Right atrium auricular region (tissue), 2 donors: Measurements from ENCODE around the gene SH2D2A. TPM values are rescaled to one million over a fixed set of nuclear protein-coding genes. Genes with fewer than 3 reads are reported as not detected.
A peak's percentile ranks its signal among the peaks of the same experiment; 100 is the strongest.

ENCODE experiments used
- DNase-seq: peaks from one replicate; pipeline ENCODE4 v3.0.0-alpha.2; 2019; ENCODE audit warnings: low spot score
- H3K27ac ChIP-seq, 2 donors: fragments of 200-600 bp; sonication (generic); 1 replicate in 1 of 2; 2 replicates in 1 of 2; pipeline ENCODE4 v1.5.1; 2016 to 2019
- H3K27me3 ChIP-seq, 2 donors: fragments of 200-600 bp; sonication (generic); one replicate each; pipeline versions ENCODE4 v1.5.1 to v1.6.0; 2017 to 2019
- H3K36me3 ChIP-seq: fragments of 200-600 bp; sonication (generic); one replicate; pipeline ENCODE4 v1.5.1; 2016
- H3K4me1 ChIP-seq, 2 donors: fragments of 200-600 bp; sonication (generic); one replicate each; pipeline versions ENCODE4 v1.5.1 to v1.6.0; 2017 to 2019
- H3K4me3 ChIP-seq, 2 donors: fragments of 200-600 bp; sonication (generic); 1 replicate in 1 of 2; 2 replicates in 1 of 2; pipeline ENCODE4 v1.5.1; 2017 to 2019; ENCODE audit warnings: mild to moderate bottlenecking in 1 of 2, moderate library complexity in 1 of 2
- H3K9me3 ChIP-seq, 2 donors: fragments of 200-600 bp; sonication (generic); one replicate each; pipeline ENCODE4 v1.5.1; 2019
- total RNA-seq, 2 donors: library from RNA; depleted of rRNA; stranded (reverse); fragments of >200 nt; gene quantifications; one replicate each; pipeline ENCODE4 v1.1.0, GENCODE V29; 2016
- TF ChIP-seq, protein P1 (sequence below), 2 donors: fragments of 200-600 bp; sonication (generic); IDR thresholded peaks; one replicate each; pipeline ENCODE4 v1.5.1; 2019; ENCODE audit warnings: antibody characterized with exemption in 2 of 2

SH2D2A gene
- total RNA-seq, 2 donors from 2014 or later = 0.30 to 0.98 TPM

DNA sequence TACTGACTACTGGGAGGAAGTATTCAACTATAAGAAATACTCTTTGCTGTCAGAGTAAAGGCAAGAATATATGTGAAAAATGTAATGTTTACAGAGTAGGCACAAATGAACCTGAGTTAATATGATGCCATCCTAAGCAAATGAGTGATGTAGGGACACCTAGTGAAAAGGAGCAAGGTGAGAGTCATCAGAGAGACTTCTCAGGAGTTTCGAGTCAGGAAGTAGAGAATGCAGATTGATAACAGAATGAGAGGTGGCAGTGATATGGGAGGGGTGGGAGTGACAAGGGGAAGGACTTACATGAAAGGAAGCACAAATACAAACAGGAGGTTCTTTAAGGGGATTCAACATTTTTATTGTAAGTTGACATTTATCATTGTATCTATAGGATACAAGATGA lies 39.1 kb downstream of the SH2D2A start:
- DNase-seq = no peak
- Histone ChIP-seq H3K4me3 (no peak overlapping the region), H3K27ac (no peak overlapping the region), H3K27me3 (no peaks in the 10 kb centered on the region), H3K4me1 (peaks cover 0 to 35% of the 10 kb centered on the region in 2 donors), H3K9me3 (no peaks in the 10 kb centered on the region), H3K36me3 (no peaks in the 10 kb centered on the region)
- TF ChIP-seq, protein P1, sequence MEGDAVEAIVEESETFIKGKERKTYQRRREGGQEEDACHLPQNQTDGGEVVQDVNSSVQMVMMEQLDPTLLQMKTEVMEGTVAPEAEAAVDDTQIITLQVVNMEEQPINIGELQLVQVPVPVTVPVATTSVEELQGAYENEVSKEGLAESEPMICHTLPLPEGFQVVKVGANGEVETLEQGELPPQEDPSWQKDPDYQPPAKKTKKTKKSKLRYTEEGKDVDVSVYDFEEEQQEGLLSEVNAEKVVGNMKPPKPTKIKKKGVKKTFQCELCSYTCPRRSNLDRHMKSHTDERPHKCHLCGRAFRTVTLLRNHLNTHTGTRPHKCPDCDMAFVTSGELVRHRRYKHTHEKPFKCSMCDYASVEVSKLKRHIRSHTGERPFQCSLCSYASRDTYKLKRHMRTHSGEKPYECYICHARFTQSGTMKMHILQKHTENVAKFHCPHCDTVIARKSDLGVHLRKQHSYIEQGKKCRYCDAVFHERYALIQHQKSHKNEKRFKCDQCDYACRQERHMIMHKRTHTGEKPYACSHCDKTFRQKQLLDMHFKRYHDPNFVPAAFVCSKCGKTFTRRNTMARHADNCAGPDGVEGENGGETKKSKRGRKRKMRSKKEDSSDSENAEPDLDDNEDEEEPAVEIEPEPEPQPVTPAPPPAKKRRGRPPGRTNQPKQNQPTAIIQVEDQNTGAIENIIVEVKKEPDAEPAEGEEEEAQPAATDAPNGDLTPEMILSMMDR (IDR thresholded peaks at IDR 0.05) = no peak

DNA sequence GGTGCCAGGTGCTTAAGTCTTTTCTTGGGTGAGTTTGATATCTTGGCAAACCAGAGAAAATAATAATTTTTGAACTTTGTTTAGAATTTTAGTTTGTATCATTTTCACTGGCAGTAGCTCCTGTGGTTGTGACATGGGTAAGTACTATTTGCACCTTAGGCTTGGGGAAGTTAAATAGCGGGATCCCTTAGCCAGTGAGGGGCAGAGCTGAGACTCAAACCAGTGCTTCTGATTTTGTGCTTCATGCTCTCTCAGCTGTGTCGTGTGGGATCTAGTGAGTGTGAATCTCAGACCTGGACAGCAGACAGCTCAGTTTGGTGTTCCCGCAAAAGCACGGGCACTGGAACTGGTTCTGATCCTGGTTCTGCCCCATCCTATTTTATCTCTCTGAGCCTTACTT lies 39.7 kb downstream of the SH2D2A start:
- H3K27ac ChIP-seq = no peak overlapping the region
- H3K9me3 ChIP-seq = no peaks in the 10 kb centered on the region
- H3K4me3 ChIP-seq = no peak overlapping the region
- H3K27me3 ChIP-seq = no peaks in the 10 kb centered on the region
- no peak for DNase-seq
- TF ChIP-seq, protein P1 (IDR thresholded peaks at IDR 0.05) = no peak
- H3K4me1 ChIP-seq = peaks cover 0 to 41% of the 10 kb centered on the region in 2 donors
- H3K36me3 ChIP-seq = no peaks in the 10 kb centered on the region

DNA sequence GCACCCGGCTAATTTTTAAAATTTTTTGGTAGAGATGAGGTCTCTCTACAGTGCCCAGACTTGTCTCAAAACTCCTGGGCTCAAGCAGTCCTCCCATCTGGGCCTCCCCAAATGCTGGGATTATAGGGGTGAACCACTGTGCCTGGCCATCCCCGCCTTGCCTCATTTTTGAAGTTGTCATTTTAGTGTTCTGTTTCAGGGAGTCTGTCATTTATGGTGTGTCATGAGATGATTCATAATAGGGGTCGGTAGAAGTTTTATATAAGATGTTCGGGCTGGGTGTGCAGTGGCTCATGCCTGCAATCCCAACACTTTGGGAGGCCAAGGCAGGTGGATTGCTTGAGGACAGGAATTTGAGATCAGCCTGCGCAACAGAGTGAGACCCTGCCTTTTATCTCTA lies 40.8 kb downstream of the SH2D2A start:
- Histone ChIP-seq H3K4me1 (peaks cover 0 to 52% of the 10 kb centered on the region in 2 donors), H3K36me3 (peaks cover 2% of the 10 kb centered on the region), H3K27me3 (no peaks in the 10 kb centered on the region), H3K27ac (no peak overlapping the region), H3K4me3 (no peak overlapping the region), H3K9me3 (no peaks in the 10 kb centered on the region)
- DNase-seq = no peak
- TF ChIP-seq, protein P1 (IDR thresholded peaks at IDR 0.05) = no peak

DNA sequence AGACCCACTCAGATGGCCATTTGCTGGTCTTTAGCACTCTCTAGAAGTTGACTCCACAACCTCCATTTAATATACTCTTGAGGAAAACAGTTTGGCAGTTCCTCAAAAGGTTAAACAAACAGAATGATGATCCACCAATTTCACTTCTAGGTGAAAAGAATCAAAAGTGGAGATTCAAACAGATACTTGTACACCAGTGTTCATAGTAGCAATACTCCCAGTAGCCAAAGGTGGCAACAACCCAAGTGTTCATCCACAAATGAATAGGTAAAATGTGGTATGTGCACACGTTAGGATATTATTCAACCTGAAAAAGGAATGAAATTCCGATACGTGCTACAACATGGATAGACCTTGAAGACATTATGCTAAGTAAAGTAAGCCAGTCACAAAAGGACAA lies 43.0 kb downstream of the SH2D2A start:
- Histone ChIP-seq H3K27ac (peak overlapping the region; percentile 21 to 59), H3K36me3 (peaks cover 7% of the 10 kb centered on the region), H3K27me3 (no peaks in the 10 kb centered on the region), H3K4me3 (no peak overlapping the region), H3K4me1 (peaks cover 0 to 72% of the 10 kb centered on the region in 2 donors), H3K9me3 (no peaks in the 10 kb centered on the region)
- TF ChIP-seq, protein P1 (IDR thresholded peaks at IDR 0.05) = no peak
- DNase-seq = no peak

DNA sequence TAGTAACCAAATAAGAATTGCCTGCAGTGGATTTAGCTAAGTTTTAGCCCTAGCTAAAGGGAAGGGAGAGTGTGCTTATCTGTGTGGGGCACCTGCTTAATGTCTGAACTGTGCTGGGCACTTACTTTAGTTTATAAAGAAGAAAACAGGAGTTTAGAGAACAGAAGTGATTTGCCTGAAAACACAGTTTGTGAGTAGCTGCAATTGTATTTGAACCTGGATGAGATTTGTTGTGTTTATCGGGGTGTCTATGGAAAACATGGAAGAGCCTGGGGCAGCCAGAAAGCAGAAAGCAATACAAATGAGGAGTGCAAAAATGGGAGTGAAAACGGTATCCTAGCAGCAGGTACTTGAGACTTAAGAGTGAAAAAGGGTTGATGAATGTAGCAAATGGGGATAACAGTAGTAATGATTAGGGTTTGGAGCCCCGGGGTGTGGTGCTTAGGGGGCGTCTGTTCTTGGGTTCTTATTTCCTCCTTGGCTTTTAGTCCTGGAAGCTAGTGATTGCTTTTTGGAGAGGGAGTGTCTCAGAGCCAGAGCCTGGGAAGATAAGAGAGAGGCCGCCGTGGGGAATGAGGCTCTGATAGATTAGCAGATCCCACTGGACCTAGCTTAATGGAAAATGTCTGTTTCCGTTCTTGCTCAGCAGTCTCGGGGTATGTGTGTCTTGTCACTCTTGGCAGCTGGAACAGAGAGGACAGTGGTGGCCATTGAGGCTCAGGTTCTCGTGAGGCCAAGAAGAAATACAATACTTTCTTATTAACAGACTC lies 43.7 kb downstream of the SH2D2A start:
- TF ChIP-seq, protein P1 (IDR thresholded peaks at IDR 0.05) = no peak
- H3K9me3 ChIP-seq = no peaks in the 10 kb centered on the region
- no peak for DNase-seq
- H3K36me3 ChIP-seq = peaks cover 7% of the 10 kb centered on the region
- no peaks in the 10 kb centered on the region for H3K27me3 ChIP-seq
- peak overlapping the region; percentile 21 to 59 for H3K27ac ChIP-seq
- H3K4me1 ChIP-seq = peaks cover 0 to 75% of the 10 kb centered on the region in 2 donors
- H3K4me3 ChIP-seq = no peak overlapping the region

DNA sequence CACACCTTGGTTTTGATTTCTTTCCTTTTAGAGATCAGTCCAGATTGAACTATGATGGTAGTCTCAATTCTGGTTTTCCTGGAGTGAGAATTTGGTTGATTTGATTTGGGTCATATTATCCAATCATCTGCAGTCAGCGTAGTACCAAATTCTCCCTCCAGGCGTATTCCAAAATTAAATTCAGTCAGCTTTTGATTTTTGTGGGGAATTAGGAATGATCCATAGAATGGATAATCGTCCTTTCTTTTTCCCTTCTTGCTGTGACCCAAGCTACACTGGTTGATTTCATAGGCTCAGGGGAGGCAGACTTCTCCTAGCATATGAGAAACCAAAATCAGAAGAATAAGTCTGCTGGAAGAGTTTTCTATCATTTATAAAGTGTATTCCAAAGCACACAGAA lies 44.4 kb downstream of the SH2D2A start:
- no peak overlapping the region for H3K4me3 ChIP-seq
- H3K9me3 ChIP-seq = no peaks in the 10 kb centered on the region
- TF ChIP-seq, protein P1 (IDR thresholded peaks at IDR 0.05) = no peak
- peaks cover 7% of the 10 kb centered on the region for H3K36me3 ChIP-seq
- DNase-seq = no peak
- H3K4me1 ChIP-seq = peaks cover 0 to 68% of the 10 kb centered on the region in 2 donors
- H3K27ac ChIP-seq = peak overlapping the region; percentile 21 to 59
- H3K27me3 ChIP-seq = no peaks in the 10 kb centered on the region
